ENCODE data around the gene SRP68.
"Not testable (repeated sequence)": the region's sequence is repeated elsewhere in the genome, so short reads cannot be mapped to it uniquely, and the experiment has no call there.

Gene SRP68

DNA sequence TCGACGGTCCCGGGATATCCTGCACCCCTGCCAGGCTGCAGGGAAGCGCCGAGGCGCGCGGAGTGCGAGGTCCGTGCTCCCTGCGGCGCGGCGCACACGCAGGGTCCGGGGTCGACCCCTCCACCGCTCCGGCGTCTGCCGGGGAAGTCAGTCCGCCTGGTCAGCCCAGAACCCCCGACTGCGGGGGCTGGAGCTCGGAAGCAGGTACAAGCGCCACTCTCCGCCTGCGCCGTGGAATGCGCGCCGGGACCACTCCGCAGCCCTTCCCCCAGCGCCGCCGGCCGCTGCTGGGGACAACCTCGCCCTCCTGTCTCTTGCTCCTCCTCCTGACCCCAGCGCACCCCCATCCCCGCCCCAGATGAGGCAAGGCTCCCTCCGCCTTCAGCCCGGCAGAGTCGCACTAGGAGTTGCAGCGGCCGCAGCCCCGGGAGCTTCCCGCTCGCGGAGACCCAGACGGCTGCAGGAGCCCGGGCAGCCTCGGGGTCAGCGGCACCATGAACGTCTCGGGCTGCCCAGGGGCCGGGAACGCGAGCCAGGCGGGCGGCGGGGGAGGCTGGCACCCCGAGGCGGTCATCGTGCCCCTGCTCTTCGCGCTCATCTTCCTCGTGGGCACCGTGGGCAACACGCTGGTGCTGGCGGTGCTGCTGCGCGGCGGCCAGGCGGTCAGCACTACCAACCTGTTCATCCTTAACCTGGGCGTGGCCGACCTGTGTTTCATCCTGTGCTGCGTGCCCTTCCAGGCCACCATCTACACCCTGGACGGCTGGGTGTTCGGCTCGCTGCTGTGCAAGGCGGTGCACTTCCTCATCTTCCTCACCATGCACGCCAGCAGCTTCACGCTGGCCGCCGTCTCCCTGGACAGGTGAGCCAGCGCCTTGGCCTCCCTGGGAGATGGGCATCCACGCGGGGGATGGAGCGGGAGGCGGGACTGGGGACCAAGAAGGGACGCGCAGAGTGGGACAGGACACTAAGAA is 2.4 kb upstream of the SRP68 start, which contains the start of gene GALR2:
Gene GALR2 (plus strand): TSS at position 392 of the 974 bp plus-strand sequence. CDS start 103 bp downstream, at position 495.
- no peak for DNase-seq
- TF ChIP-seq, protein P1, sequence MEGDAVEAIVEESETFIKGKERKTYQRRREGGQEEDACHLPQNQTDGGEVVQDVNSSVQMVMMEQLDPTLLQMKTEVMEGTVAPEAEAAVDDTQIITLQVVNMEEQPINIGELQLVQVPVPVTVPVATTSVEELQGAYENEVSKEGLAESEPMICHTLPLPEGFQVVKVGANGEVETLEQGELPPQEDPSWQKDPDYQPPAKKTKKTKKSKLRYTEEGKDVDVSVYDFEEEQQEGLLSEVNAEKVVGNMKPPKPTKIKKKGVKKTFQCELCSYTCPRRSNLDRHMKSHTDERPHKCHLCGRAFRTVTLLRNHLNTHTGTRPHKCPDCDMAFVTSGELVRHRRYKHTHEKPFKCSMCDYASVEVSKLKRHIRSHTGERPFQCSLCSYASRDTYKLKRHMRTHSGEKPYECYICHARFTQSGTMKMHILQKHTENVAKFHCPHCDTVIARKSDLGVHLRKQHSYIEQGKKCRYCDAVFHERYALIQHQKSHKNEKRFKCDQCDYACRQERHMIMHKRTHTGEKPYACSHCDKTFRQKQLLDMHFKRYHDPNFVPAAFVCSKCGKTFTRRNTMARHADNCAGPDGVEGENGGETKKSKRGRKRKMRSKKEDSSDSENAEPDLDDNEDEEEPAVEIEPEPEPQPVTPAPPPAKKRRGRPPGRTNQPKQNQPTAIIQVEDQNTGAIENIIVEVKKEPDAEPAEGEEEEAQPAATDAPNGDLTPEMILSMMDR (IDR thresholded peaks at IDR 0.05; ENCODE audit: low read depth, low read length) = no peak
- H3K27me3 ChIP-seq = peaks cover 60% of the 10 kb centered on the region
- no peak within 1 kb of the TSS for H3K4me3 ChIP-seq (ENCODE audit: low read depth, low read length)
- peaks cover 17% of the 10 kb centered on the region for H3K4me1 ChIP-seq
- no peaks in the 10 kb centered on the region for H3K9me3 ChIP-seq
- no peaks in the 10 kb centered on the region for H3K36me3 ChIP-seq

DNA sequence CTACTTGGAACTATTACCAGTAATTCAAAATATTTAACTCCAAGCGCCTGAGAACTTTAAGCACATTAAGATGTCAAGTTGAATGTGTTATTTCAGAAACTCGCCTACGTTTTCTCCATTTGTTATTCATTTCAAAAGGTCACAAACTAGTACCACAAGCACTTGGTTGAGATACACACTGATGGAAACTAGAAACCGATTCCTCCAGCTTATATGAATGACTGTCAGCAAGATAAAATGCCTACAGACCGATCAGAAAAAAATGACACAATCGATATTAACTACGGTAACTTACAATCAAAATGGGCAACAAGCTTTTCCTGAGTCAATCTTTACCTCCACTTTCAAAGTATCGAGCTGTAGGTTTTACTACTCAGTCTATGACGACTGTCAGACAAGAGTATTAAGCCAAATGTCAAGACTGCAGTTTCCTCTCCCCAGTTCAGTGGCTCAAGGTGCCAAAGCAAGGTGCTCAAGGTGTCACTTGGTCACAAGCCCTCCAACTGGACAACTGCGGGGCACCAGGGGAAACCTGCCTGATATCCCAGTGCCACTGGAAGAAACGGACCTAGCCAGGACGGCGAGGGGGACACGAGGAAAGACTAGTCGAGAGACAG is 678 bp downstream of the SRP68 start:
- no peak for DNase-seq
- peaks cover 13% of the 10 kb centered on the region for H3K36me3 ChIP-seq
- peaks cover 33% of the 10 kb centered on the region for H3K27me3 ChIP-seq
- H3K4me1 ChIP-seq = no peaks in the 10 kb centered on the region
- TF ChIP-seq, protein P1 (IDR thresholded peaks at IDR 0.05; ENCODE audit: low read depth, low read length) = no peak
- peak overlapping the region; percentile 94 for H3K4me3 ChIP-seq (ENCODE audit: low read depth, low read length)
- H3K9me3 ChIP-seq = no peaks in the 10 kb centered on the region

DNA sequence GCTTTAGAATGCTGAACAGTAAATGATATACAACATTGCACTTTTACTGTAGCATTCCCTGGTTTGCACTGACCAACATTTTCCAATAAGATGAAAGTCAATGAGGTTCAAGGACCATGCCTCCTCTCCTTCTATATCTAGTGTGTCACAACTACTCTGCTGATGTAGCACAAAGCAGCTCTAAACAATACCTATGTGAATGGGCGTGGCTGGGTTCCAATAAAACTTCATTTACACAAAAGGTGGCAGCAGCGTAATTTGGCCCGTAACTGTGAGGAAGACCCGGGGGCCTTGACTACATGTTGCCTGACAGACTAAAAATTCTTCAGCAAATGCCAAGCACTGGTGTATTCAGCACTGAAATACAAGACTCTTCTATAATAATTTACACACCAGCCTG is 6.5 kb downstream of the SRP68 start:
- Histone ChIP-seq H3K9me3 (no peaks in the 10 kb centered on the region), H3K36me3 (peaks cover 58% of the 10 kb centered on the region), H3K4me3 (ENCODE audit: low read depth, low read length) (no peak overlapping the region), H3K4me1 (no peaks in the 10 kb centered on the region), H3K27me3 (no peaks in the 10 kb centered on the region)
- TF ChIP-seq, protein P1 (IDR thresholded peaks at IDR 0.05; ENCODE audit: low read depth, low read length) = no peak
- no peak for DNase-seq

DNA sequence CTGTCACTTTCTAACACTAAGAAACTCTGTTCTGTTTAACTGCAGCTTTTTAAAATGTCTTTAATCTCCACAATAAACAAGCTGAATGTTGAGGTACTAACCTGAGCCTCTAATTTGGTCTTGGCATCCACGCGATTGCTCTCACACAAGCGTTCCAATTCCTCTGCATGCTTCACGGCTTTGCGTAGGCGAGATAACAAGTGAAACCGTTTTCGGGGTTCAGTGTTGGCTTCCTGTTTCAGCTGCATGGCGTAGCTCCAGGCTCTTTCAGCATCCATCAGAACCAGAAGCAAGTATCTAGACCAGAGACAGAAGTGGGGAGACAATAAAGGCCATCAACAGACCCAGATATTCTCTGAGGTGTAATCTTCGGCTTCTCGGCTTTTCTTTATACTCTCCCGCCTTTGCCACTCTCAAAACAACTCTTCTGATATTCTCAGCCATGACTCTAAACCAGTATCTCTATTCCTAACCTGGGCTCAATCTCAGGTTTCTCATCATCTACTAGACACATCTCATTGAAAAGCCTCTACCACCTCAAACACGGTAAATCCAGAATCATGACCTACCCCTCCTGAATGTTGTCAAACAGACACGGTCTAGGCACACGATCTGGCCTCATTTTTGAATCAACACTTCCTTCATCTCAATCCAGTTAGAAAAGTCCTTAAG is 8.3 kb downstream of the SRP68 start:
- Histone ChIP-seq H3K27me3 (no peaks in the 10 kb centered on the region), H3K4me1 (no peaks in the 10 kb centered on the region), H3K36me3 (peaks cover 73% of the 10 kb centered on the region), H3K4me3 (ENCODE audit: low read depth, low read length) (no peak overlapping the region), H3K9me3 (no peaks in the 10 kb centered on the region)
- DNase-seq = no peak
- TF ChIP-seq, protein P1 (IDR thresholded peaks at IDR 0.05; ENCODE audit: low read depth, low read length) = no peak

DNA sequence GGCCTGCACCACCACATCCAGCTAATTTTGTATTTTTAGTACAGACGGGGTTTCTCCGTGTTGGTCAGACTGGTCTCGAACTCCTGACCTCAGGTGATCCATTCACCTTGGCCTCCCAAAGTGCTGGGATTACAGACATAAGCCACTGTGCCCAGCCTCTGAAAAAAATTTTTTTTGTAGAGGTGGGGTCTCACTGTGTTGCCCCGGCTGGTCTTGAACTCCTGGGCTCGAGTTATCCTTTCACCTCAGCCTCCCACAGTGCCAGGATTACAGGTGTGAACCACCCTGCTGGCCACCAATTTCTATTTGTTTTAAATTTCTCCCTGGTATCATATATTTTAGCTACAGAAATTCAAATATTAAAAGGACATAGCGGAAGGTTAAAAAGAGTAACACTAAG is 14.1 kb downstream of the SRP68 start:
- H3K36me3 ChIP-seq = peaks cover 76% of the 10 kb centered on the region
- not testable (repeated sequence) for H3K4me3 ChIP-seq (ENCODE audit: low read depth, low read length); H3K4me1 ChIP-seq; DNase-seq; H3K27me3 ChIP-seq; H3K9me3 ChIP-seq

DNA sequence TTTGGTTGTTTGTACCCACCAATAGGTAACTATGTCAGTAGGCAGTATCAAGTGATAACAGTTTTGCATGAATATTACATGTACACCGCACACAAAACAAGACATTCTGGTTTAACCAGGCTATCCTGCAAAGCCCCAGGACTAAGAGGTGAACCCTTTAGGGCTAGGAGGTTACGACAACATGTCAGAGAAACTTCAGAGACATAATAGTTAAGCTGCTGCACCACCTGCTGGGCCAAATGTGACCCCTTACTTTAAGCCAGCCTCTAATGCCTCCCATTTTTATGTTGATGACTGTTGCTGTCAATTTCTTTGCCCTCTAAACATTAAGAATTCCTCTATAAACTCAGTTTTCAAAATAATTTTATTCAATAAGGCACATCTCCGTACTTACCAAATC is 15.4 kb downstream of the SRP68 start:
- no peaks in the 10 kb centered on the region for H3K9me3 ChIP-seq
- peaks cover 75% of the 10 kb centered on the region for H3K36me3 ChIP-seq
- H3K4me1 ChIP-seq = no peaks in the 10 kb centered on the region
- no peak overlapping the region for H3K4me3 ChIP-seq (ENCODE audit: low read depth, low read length)
- no peak for DNase-seq
- no peaks in the 10 kb centered on the region for H3K27me3 ChIP-seq
- TF ChIP-seq, protein P1 (IDR thresholded peaks at IDR 0.05; ENCODE audit: low read depth, low read length) = peak; percentile 15; the same call in 1 of the 2 replicates
